Thyroid gland (tissue), 4 donors: ENCODE measurements around the gene CDC6.

ENCODE experiments used
- POLR2A ChIP-seq, 2 donors: fragments of 450-650 bp; IDR thresholded peaks; one replicate each; pipeline ENCODE4 v1.6.1; 2017; ENCODE audit warnings: antibody characterized with exemption in 2 of 2, mild to moderate bottlenecking in 2 of 2, moderate library complexity in 1 of 2
- TF ChIP-seq, protein P1 (sequence below), 6 experiments: fragments of 200-600 bp in 3 of 6; fragments of 450-650 bp in 3 of 6; sonication (generic) in 3 of 6; IDR thresholded peaks; one replicate each; pipeline ENCODE4 v1.5.1; 2016 to 2019; ENCODE audit warnings: antibody characterized with exemption in 6 of 6, mild to moderate bottlenecking in 2 of 6, inconsistent platforms in 1 of 6, moderate library complexity in 1 of 6

DNA sequence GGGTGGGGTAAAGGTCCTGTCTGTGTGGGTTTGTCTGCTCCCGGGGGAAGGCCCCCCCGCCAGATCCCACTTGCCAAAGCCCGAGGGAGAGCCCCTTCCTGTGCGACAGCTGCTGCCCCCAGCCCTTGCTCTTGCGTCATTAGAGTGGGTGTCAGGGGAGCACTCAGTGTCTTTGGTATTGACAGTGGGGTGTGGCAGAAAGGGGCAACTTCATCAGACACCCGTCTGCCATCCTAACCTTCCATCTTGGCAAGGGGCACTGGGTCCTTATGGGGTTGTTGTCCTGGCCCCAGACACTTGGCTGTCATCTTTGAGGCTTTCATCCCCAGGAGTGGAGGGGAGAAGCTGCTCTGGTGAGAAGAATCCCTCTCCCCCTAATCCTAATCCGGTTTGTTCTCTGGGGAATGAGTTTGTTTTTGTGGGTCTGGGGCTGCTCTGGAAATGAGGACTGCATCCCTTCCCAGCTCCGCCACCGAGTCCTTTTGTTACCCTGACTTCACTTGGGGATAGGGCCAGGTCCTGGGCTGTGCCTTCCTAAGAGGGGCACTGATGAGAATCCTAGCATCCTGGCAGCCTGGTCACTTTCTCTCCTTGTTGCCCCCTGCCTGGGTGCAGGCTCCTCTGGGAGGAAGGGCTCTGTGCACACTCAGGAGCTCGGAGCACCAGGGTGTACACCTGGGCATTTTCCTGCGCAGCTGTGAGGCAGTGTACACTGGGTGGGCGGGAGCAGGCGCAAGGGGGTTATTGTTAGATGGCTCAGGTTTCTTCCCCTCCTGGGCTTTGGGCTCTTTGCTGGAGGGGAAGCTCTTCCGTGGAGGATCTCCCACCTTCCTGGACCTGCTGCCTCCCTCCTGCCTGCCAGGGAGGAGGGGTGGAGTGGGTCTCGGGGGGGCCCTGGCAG, 55.8 kb downstream of the CDC6 start:
- TF ChIP-seq, protein P1, sequence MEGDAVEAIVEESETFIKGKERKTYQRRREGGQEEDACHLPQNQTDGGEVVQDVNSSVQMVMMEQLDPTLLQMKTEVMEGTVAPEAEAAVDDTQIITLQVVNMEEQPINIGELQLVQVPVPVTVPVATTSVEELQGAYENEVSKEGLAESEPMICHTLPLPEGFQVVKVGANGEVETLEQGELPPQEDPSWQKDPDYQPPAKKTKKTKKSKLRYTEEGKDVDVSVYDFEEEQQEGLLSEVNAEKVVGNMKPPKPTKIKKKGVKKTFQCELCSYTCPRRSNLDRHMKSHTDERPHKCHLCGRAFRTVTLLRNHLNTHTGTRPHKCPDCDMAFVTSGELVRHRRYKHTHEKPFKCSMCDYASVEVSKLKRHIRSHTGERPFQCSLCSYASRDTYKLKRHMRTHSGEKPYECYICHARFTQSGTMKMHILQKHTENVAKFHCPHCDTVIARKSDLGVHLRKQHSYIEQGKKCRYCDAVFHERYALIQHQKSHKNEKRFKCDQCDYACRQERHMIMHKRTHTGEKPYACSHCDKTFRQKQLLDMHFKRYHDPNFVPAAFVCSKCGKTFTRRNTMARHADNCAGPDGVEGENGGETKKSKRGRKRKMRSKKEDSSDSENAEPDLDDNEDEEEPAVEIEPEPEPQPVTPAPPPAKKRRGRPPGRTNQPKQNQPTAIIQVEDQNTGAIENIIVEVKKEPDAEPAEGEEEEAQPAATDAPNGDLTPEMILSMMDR (IDR thresholded peaks at IDR 0.05) = no peak
- TF ChIP-seq POLR2A (IDR thresholded peaks at IDR 0.05) = no peak
